Natural killer cell (primary cell): ENCODE measurements around the gene KLF1. TPM values are rescaled to one million over a fixed set of nuclear protein-coding genes. Genes with fewer than 3 reads are reported as not detected.
A peak's percentile ranks its signal among the peaks of the same experiment; 100 is the strongest.
"Not testable (repeated sequence)": the region's sequence is repeated elsewhere in the genome, so short reads cannot be mapped to it uniquely, and the experiment has no call there.

Source experiments
- ATAC-seq, 3 donors: fragments of 150-1000 bp in 2 of 3; fragments of 200-7000 bp in 1 of 3; cut with Tn5 transposase; 1 replicate in 1 of 3; 2 replicates in 2 of 3; pipeline ENCODE4 v1.10.0; 2021; ENCODE audit warnings: mild to moderate bottlenecking in 2 of 3, moderate library complexity in 2 of 3
- DNase-seq, 2 donors: peaks; one replicate each; pipeline versions ENCODE4 v3.0.0 to v3.0.0-alpha.2; 2013 to 2021; ENCODE audit warnings: mixed read lengths in 1 of 2
- H3K27ac ChIP-seq: one replicate; pipeline ENCODE4 v1.5.1; 2013; ENCODE audit warnings: mild to moderate bottlenecking, low read length
- H3K27me3 ChIP-seq: one replicate; pipeline ENCODE4 v1.6.1; 2013; ENCODE audit warnings: low read length; ENCODE audit not compliant: control insufficient read depth, insufficient read depth
- H3K36me3 ChIP-seq: one replicate; pipeline ENCODE4 v1.6.1; 2013; ENCODE audit warnings: low read length; ENCODE audit not compliant: control insufficient read depth, insufficient read depth
- H3K4me1 ChIP-seq: one replicate; pipeline ENCODE4 v1.6.1; 2013; ENCODE audit warnings: low read length; ENCODE audit not compliant: control insufficient read depth, insufficient read depth
- H3K4me3 ChIP-seq: one replicate; pipeline ENCODE4 v1.5.1; 2013; ENCODE audit warnings: low read length
- H3K9me3 ChIP-seq: one replicate; pipeline ENCODE4 v1.6.1; 2013; ENCODE audit warnings: low read length; ENCODE audit not compliant: control insufficient read depth, insufficient read depth
- H3K27ac Mint-ChIP-seq, 2 donors: one replicate each; pipeline ENCODE4 v1.8.0; 2022; ENCODE audit warnings: mild to moderate bottlenecking in 2 of 2, mixed read lengths in 2 of 2, moderate library complexity in 1 of 2
- H3K27me3 Mint-ChIP-seq, 2 donors: one replicate each; pipeline ENCODE4 v1.8.0; 2022; ENCODE audit warnings: low read depth in 2 of 2, mixed read lengths in 2 of 2
- H3K36me3 Mint-ChIP-seq: one replicate; pipeline ENCODE4 v1.8.0; 2022; ENCODE audit warnings: mixed read lengths
- H3K4me1 Mint-ChIP-seq, 2 donors: one replicate each; pipeline ENCODE4 v1.8.0; 2022; ENCODE audit warnings: mixed read lengths in 2 of 2
- H3K4me3 Mint-ChIP-seq: one replicate; pipeline ENCODE4 v1.8.0; 2022; ENCODE audit warnings: mild to moderate bottlenecking, moderate library complexity, mixed read lengths
- H3K9me3 Mint-ChIP-seq, 2 donors: one replicate each; pipeline ENCODE4 v1.8.0; 2022; ENCODE audit warnings: mixed read lengths in 2 of 2
- CTCF ChIP-seq: fragments of 200-600 bp; IDR thresholded peaks from one replicate; pipeline ENCODE4 v1.8.0; 2022; ENCODE audit warnings: antibody characterized with exemption
- WGBS: methylation state at CpG from one replicate; pipeline ENCODE4 v1.1.7; 2013; ENCODE audit warnings: missing lambda C conversion rate; ENCODE audit not compliant: insufficient coverage; 5-methylcytosine and 5-hydroxymethylcytosine counted together
- intact Hi-C: fragments of 100-400 bp; cut with micrococcal nuclease; formaldehyde crosslinking; loops from one replicate; pipeline ENCODE4 v1.14.2; 2022
- total RNA-seq, 4 donors: library from RNA; stranded (reverse); fragments of 120-200 nt in 1 of 4; gene quantifications; one replicate each; pipeline versions ENCODE4 v1.2.3 to v1.2.4, GENCODE V29; 2013 to 2022

The KLF1 gene
- total RNA-seq, 3 donors from 2014 or later (not counting 1 experiment from before 2014, with no cell fraction given), result not detected

GRCh38 chr19:12891553-12892021, 4.6 kb upstream of the KLF1 start:
- H3K27me3 Mint-ChIP-seq, result no peaks in the 10 kb centered on the region
- peaks cover 9 to 23% of the 10 kb centered on the region in 2 donors for H3K4me1 Mint-ChIP-seq
- no peaks in the 10 kb centered on the region for H3K27me3 ChIP-seq

GRCh38 chr19:12890787-12891552, 4.0 kb upstream of the KLF1 start, which contains the start of gene GCDH:
Gene GCDH (plus strand): TSS chr19:12891160. CDS start chr19:12891305, 145 bp downstream.
- Histone ChIP-seq H3K27ac (peak within 1 kb of the TSS; percentile 72), H3K27me3 (no peaks in the 10 kb centered on the region), H3K4me3 (peak within 1 kb of the TSS; percentile 87), H3K36me3 (peaks cover 12% of the 10 kb centered on the region), H3K9me3 (no peaks in the 10 kb centered on the region), H3K4me1 (peaks cover 21% of the 10 kb centered on the region)
- H3K27me3 Mint-ChIP-seq, result no peaks in the 10 kb centered on the region
- DNase-seq (peak; percentile 91 to 98), ATAC-seq (peak; percentile 91 to 98 (median 93))
- peaks cover 9 to 27% of the 10 kb centered on the region in 2 donors for H3K4me1 Mint-ChIP-seq
- H3K36me3 Mint-ChIP-seq, result peaks cover 14% of the 10 kb centered on the region
- no peak for TF ChIP-seq CTCF
- H3K9me3 Mint-ChIP-seq, result no peaks in the 10 kb centered on the region
- peak within 1 kb of the TSS; percentile 96 for H3K4me3 Mint-ChIP-seq
- under 1% methylated on average over 49 of the region's 49 CpGs for whole genome bisulfite sequencing
- peak within 1 kb of the TSS; percentile 90 to 93 for H3K27ac Mint-ChIP-seq
- intact Hi-C loops, result loop anchor here (2.0 kb wide), 2 partner anchors 28 to 48 kb away; partner anchors contain the start of genes CALR and SYCE2

More at GRCh38 chr19:12891553-12892021, 4.6 kb upstream of the KLF1 start:
- peaks cover 14% of the 10 kb centered on the region for H3K36me3 Mint-ChIP-seq
- TF ChIP-seq CTCF, result no peak
- Histone ChIP-seq H3K4me1 (peaks cover 18% of the 10 kb centered on the region), H3K27ac (peak overlapping the region; percentile 72), H3K9me3 (no peaks in the 10 kb centered on the region), H3K36me3 (peaks cover 17% of the 10 kb centered on the region), H3K4me3 (peak overlapping the region; percentile 87)
- WGBS, result 12% methylated on average over 26 of the region's 26 CpGs
- intact Hi-C loops, result loop anchor here (2.0 kb wide), 2 partner anchors 27 to 47 kb away; partner anchors contain the start of genes CALR and SYCE2
- H3K9me3 Mint-ChIP-seq, result no peaks in the 10 kb centered on the region
- DNase-seq (no peak), ATAC-seq (no peak)
- H3K4me3 Mint-ChIP-seq, result peak overlapping the region; percentile 96
- H3K27ac Mint-ChIP-seq, result peak overlapping the region; percentile 90 to 93

- not testable (repeated sequence) for H3K4me3 ChIP-seq, H3K9me3 Mint-ChIP-seq, ATAC-seq, DNase-seq, H3K27me3 ChIP-seq, H3K27me3 Mint-ChIP-seq, H3K9me3 ChIP-seq
- H3K27ac ChIP-seq, result peak overlapping the region; percentile 72
- WGBS, result 48% methylated on average over 10 of the region's 10 CpGs
- peaks cover 25% of the 10 kb centered on the region for H3K4me1 ChIP-seq
- peaks cover 14% of the 10 kb centered on the region for H3K36me3 Mint-ChIP-seq
- intact Hi-C loops, result loop anchor here (2.0 kb wide), 2 partner anchors 28 to 48 kb away; partner anchors contain the start of genes CALR and SYCE2
- peak overlapping the region; percentile 96 for H3K4me3 Mint-ChIP-seq
- peak overlapping the region; percentile 90 to 93 for H3K27ac Mint-ChIP-seq
- peaks cover 10 to 27% of the 10 kb centered on the region in 2 donors for H3K4me1 Mint-ChIP-seq
- H3K36me3 ChIP-seq, result peaks cover 12% of the 10 kb centered on the region
These were observed 3.3 kb upstream of the KLF1 start for GRCh38 chr19:12890299-12890786.

- 80% methylated on average over 5 of the region's 5 CpGs for WGBS
- H3K27me3 ChIP-seq, result no peaks in the 10 kb centered on the region
- no peak overlapping the region for H3K27ac ChIP-seq
- Mint-ChIP-seq H3K27ac (no peak overlapping the region), H3K4me1 (peaks cover 15 to 35% of the 10 kb centered on the region in 2 donors), H3K27me3 (no peaks in the 10 kb centered on the region), H3K4me3 (no peak overlapping the region), H3K9me3 (no peaks in the 10 kb centered on the region), H3K36me3 (no peaks in the 10 kb centered on the region)
- DNase-seq (no peak), ATAC-seq (no peak)
- peaks cover under 1% of the 10 kb centered on the region for H3K36me3 ChIP-seq
- intact Hi-C loops, result no loop called here
- no peak overlapping the region for H3K4me3 ChIP-seq
- peaks cover 11% of the 10 kb centered on the region for H3K9me3 ChIP-seq
- no peak for TF ChIP-seq CTCF
- peaks cover 42% of the 10 kb centered on the region for H3K4me1 ChIP-seq
These were observed 1.1 kb upstream of the KLF1 start for GRCh38 chr19:12888006-12888603.
